Colonic mucosa (tissue), 4 donors: ENCODE results near the gene SCGB1A1. TPM values are rescaled to one million over a fixed set of nuclear protein-coding genes. Genes with fewer than 3 reads are reported as not detected.
A peak's percentile ranks its signal among the peaks of the same experiment; 100 is the strongest.

Experiments used
- DNase-seq: peaks from one replicate; pipeline ENCODE4 v3.0.0-alpha.2; 2020
- H3K27ac ChIP-seq: fragments of 200-600 bp; one replicate; pipeline ENCODE4 v1.8.0; 2021
- H3K27me3 ChIP-seq: fragments of 200-600 bp; one replicate; pipeline ENCODE4 v1.8.0; 2021
- H3K36me3 ChIP-seq: fragments of 200-600 bp; one replicate; pipeline ENCODE4 v1.8.0; 2021
- H3K4me1 ChIP-seq: fragments of 200-600 bp; one replicate; pipeline ENCODE4 v1.8.0; 2021; ENCODE audit warnings: mild to moderate bottlenecking
- H3K4me3 ChIP-seq: fragments of 200-600 bp; one replicate; pipeline ENCODE4 v1.8.0; 2021
- H3K9ac ChIP-seq, 2 donors: one replicate each; pipeline ENCODE4 v1.7.0; 2013; ENCODE audit warnings: control low read depth in 2 of 2, low read depth in 2 of 2, low read length in 2 of 2
- H3K9me3 ChIP-seq: fragments of 200-600 bp; one replicate; pipeline ENCODE4 v1.8.0; 2021
- intact Hi-C: fragments of 100-400 bp; cut with DNase I; formaldehyde crosslinking; loops from one replicate; pipeline ENCODE4 v1.14.1; 2022
- total RNA-seq, 2 donors: library from RNA; stranded (reverse); fragmentation: NEBNext Ultra II Directional in 1 of 2; extraction: Animal tissue kit (Norgen Biotek cat#: 25700) in 1 of 2; gene quantifications; one replicate each; pipeline ENCODE4 v1.2.1, GENCODE V29; 2021
- TF ChIP-seq, protein P1 (sequence below): fragments of 200-600 bp; IDR thresholded peaks from one replicate; pipeline ENCODE4 v1.8.0; 2022; ENCODE audit warnings: antibody characterized with exemption, mild to moderate bottlenecking
- donor health status: healthy.
- donor health status: DM: no; HTN: no; CAD: no.
- donor health status: DM: no; HTN: no; CAD: no.

Gene SCGB1A1
- total RNA-seq, 2 donors from 2014 or later: 2.3 TPM; not detected in 1

- no peaks in the 10 kb centered on the region for H3K9me3 ChIP-seq
- TF ChIP-seq, protein P1, sequence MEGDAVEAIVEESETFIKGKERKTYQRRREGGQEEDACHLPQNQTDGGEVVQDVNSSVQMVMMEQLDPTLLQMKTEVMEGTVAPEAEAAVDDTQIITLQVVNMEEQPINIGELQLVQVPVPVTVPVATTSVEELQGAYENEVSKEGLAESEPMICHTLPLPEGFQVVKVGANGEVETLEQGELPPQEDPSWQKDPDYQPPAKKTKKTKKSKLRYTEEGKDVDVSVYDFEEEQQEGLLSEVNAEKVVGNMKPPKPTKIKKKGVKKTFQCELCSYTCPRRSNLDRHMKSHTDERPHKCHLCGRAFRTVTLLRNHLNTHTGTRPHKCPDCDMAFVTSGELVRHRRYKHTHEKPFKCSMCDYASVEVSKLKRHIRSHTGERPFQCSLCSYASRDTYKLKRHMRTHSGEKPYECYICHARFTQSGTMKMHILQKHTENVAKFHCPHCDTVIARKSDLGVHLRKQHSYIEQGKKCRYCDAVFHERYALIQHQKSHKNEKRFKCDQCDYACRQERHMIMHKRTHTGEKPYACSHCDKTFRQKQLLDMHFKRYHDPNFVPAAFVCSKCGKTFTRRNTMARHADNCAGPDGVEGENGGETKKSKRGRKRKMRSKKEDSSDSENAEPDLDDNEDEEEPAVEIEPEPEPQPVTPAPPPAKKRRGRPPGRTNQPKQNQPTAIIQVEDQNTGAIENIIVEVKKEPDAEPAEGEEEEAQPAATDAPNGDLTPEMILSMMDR: peak; percentile 11
- no peak overlapping the region for H3K27ac ChIP-seq
- no peak overlapping the region for H3K9ac ChIP-seq
- no peak for DNase-seq
- intact Hi-C loops: loop anchor here (10.0 kb wide), 1 partner anchor 302 kb away; no protein-coding TSS in a partner anchor
- no peaks in the 10 kb centered on the region for H3K27me3 ChIP-seq
- H3K4me1 ChIP-seq: peaks cover 2% of the 10 kb centered on the region
- H3K36me3 ChIP-seq: no peaks in the 10 kb centered on the region
- no peak overlapping the region for H3K4me3 ChIP-seq
Observed at GRCh38 chr11:62393061-62393611, 25.7 kb upstream of the SCGB1A1 start.

DNA sequence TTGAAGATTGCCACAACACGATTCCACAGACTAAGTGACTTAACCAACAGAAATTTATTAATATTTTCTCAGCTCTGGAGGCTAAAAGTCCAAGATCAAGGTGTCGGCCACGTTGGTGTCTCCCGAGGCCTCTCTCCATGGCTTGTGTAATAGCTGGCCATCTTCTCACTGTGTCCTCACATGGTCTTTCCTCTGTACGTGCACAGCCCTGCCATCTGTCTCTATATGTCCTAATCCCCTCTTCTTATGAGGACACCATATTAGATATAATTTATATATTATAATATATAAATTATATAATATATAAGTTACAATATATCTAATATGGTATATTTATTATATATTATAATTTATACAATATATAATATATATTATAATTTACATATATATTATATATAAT lies 25.1 kb upstream of the SCGB1A1 start:
- Histone ChIP-seq H3K9me3 (no peaks in the 10 kb centered on the region), H3K4me3 (no peak overlapping the region), H3K36me3 (no peaks in the 10 kb centered on the region), H3K27me3 (no peaks in the 10 kb centered on the region), H3K4me1 (peaks cover 2% of the 10 kb centered on the region), H3K27ac (no peak overlapping the region), H3K9ac (no peak overlapping the region)
- TF ChIP-seq, protein P1: no peak
- no peak for DNase-seq
- intact Hi-C loops: loop anchor here (10.0 kb wide), 1 partner anchor 301 kb away; no protein-coding TSS in a partner anchor

DNA sequence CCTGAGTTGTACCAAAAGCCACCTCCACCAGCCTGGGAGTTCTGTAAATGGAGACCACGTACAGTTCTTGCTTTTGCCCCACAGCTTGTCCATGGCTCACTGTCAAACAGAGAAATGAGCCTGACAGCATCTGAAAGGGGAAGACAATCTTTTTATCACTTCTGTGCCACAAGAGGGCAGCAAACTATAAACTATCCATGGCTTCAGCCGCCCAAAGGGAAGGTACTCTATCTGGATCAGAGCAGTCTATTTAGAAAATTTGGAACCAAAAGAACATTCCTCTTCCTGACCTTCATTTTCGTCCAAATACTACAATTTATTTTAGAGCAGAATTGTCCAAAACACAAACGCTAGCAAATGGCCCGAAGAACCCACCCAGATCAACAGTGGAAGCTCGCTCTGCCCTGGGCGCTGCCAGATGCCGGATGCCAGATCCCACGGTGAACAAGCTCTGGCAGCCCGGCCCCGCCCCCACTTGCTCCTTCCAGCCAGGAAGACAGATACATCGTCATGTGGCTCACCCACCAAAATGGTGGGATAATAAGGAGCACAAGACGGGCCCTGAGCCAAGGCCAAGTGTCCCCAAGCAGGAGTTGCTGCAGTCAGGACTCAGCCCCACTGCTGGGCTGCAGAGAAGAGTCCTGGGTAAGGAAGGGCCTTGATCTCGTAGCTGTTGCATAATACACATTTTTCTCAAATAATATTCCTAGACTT lies 23.9 kb upstream of the SCGB1A1 start:
- H3K4me3 ChIP-seq: no peak overlapping the region
- H3K36me3 ChIP-seq: no peaks in the 10 kb centered on the region
- DNase-seq: peak; percentile 67
- intact Hi-C loops: loop anchor here (10.0 kb wide), 1 partner anchor 300 kb away; no protein-coding TSS in a partner anchor
- peak overlapping the region in 1 of 2 donors; percentile 38 for H3K9ac ChIP-seq
- TF ChIP-seq, protein P1: peak; percentile 60
- H3K9me3 ChIP-seq: no peaks in the 10 kb centered on the region
- H3K27ac ChIP-seq: peak overlapping the region; percentile 24
- peaks cover 2% of the 10 kb centered on the region for H3K4me1 ChIP-seq
- no peaks in the 10 kb centered on the region for H3K27me3 ChIP-seq

- TF ChIP-seq, protein P1: no peak
- peaks cover 2% of the 10 kb centered on the region for H3K4me1 ChIP-seq
Observed at GRCh38 chr11:62395885-62396551, 22.8 kb upstream of the SCGB1A1 start.

More at GRCh38 chr11:62395885-62396551, 22.8 kb upstream of the SCGB1A1 start:
- H3K4me3 ChIP-seq: no peak overlapping the region
- H3K9ac ChIP-seq: no peak overlapping the region
- H3K9me3 ChIP-seq: no peaks in the 10 kb centered on the region
- no peaks in the 10 kb centered on the region for H3K27me3 ChIP-seq
- intact Hi-C loops: loop anchor here (10.0 kb wide), 1 partner anchor 299 kb away; no protein-coding TSS in a partner anchor
- no peak overlapping the region for H3K27ac ChIP-seq
- no peak for DNase-seq
- no peaks in the 10 kb centered on the region for H3K36me3 ChIP-seq
